ENCODE data around the gene CA10. TPM values are rescaled to one million over a fixed set of nuclear protein-coding genes. Genes with fewer than 3 reads are reported as not detected.

The CA10 gene
- total RNA-seq, 2 donors from 2014 or later = not detected

DNA sequence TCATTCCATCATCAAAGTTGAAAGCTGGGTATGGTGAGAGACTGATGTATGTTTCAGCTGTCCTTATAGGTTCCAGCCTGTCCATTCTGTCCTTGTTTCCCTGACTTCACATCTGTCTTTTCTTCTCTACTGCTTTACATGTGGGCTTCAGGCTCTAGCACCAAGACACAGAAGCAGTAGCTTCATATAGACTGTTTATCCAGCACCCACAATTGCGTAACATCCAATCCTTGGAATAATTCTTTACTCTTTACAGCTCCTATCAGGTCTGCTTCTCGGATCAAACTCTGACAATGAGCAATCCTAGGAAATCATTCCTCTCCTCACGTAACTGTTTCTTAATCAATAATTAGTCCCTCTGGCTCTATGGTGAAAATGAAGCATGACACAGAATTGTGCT lies 158.9 kb downstream of the CA10 start:
- Mint-ChIP-seq H3K4me1 (ENCODE audit: low read depth in 2 of 2) (no peaks in the 10 kb centered on the region), H3K27me3 (no peaks in the 10 kb centered on the region), H3K4me3 (no peak overlapping the region), H3K27ac (no peak overlapping the region), H3K9me3 (peaks cover 10% of the 10 kb centered on the region), H3K36me3 (no peaks in the 10 kb centered on the region)
- no peak for ATAC-seq
- DNase-seq (ENCODE audit: low spot score) = no peak

DNA sequence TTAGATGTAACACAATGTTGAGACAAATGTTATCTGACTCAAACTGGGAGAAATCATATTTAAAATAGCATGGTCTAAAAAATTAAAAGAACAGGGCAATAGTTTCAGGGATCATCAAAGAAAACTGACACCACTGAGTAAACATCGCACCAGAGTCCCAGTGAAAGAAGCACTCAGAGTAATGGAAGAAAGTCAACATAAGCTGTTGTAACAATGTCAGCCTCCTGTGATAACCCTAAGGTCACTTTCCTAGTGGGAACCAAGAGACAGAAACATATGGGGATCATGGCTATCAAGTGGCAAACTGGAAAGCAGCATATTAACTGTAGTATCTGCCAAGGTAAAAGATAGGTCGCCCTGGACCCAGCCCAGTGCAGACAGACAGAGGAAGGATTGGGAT lies 160.8 kb downstream of the CA10 start:
- H3K4me3 Mint-ChIP-seq = no peak overlapping the region
- H3K4me1 Mint-ChIP-seq (ENCODE audit: low read depth in 2 of 2) = no peaks in the 10 kb centered on the region
- DNase-seq (ENCODE audit: low spot score) (no peak), ATAC-seq (no peak)
- H3K9me3 Mint-ChIP-seq = peaks cover 10% of the 10 kb centered on the region
- H3K27ac Mint-ChIP-seq = no peak overlapping the region
- H3K36me3 Mint-ChIP-seq = no peaks in the 10 kb centered on the region
- no peaks in the 10 kb centered on the region for H3K27me3 Mint-ChIP-seq

DNA sequence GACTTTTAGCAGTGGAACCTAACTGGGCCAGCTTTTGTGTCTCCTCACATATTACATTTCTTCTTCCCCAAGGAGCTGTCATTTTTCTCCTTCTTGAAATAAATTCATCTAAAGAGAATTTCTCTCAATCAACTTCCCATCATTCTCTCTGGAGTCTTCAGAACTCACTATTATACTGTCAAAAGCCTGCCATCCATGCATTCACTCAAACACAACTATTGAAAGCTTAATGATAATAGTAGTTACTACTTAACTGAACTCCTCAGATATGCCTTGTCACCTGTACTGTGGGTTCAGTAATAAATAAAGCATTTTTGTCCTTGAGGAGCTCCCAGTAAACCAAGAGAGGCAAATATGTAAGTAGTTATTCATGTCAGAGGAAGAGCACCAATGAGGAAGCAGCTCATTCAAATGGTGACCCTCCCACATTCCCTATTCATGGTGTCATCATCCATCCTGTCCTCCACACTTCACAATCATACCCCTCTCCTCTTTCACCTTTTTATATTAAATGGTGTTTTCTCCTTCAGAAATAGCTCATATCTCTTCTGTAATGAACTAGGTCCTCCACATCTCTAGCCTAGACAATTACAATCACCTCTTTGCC lies 162.6 kb downstream of the CA10 start:
- ATAC-seq (no peak), DNase-seq (ENCODE audit: low spot score) (no peak)
- Mint-ChIP-seq H3K36me3 (no peaks in the 10 kb centered on the region), H3K4me3 (no peak overlapping the region), H3K9me3 (peaks cover 10% of the 10 kb centered on the region), H3K4me1 (ENCODE audit: low read depth in 2 of 2) (no peaks in the 10 kb centered on the region), H3K27ac (no peak overlapping the region), H3K27me3 (no peaks in the 10 kb centered on the region)

DNA sequence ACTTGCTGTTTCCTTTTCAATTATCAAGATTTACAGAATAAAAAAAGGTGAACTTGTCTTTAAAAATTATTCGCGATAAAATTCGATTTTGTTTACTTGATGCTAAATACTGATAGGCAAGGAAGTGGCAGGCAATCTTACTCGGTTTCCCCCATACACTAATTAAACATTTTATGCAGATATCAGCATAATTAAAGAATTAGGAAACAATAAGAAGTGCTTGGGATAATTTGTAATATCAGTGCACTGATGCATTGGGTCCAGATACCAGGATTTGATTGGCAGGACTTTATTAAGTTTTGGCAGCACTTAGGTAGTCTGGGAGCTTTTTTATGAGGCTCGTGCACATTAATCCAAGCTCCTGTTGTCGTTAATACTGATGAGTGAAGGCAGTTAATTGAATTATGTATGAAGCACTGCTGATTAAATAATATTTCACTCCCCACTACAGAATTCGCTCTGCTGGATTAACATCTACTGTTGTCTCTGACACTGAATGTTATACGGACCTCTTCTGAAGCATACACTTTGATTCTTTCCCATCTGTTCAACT lies 165.6 kb downstream of the CA10 start:
- DNase-seq (ENCODE audit: low spot score) = no peak
- Mint-ChIP-seq H3K4me1 (ENCODE audit: low read depth in 2 of 2) (no peaks in the 10 kb centered on the region), H3K27me3 (peaks cover 0 to 4% of the 10 kb centered on the region in 2 donors), H3K4me3 (no peak overlapping the region), H3K27ac (no peak overlapping the region), H3K36me3 (no peaks in the 10 kb centered on the region), H3K9me3 (peaks cover 4% of the 10 kb centered on the region)
- ATAC-seq = no peak

DNA sequence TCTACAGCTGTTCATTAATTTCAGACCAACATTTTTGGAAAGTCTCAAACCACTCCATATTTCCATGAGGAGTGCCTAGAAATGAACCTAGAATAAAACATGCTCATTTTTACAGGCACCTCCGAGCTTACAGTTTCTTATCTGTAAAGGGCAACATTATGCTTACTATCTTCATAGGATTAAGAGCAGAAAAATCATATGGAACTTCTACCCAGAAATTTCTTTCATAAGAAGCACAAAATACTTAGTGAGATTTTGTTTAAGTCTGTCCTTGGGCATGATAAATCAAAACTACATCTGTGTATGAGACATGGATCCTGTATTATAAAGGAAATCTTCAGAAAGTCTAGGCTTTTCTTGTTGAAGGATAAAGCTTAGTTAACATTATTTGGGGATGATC lies 187.4 kb downstream of the CA10 start:
- no peak for ATAC-seq
- Mint-ChIP-seq H3K9me3 (peaks cover 12% of the 10 kb centered on the region), H3K4me3 (no peak overlapping the region), H3K4me1 (ENCODE audit: low read depth in 2 of 2) (no peaks in the 10 kb centered on the region), H3K27ac (no peak overlapping the region), H3K36me3 (no peaks in the 10 kb centered on the region), H3K27me3 (peaks cover 0 to under 1% of the 10 kb centered on the region in 2 donors)
- DNase-seq (ENCODE audit: low spot score) = no peak

DNA sequence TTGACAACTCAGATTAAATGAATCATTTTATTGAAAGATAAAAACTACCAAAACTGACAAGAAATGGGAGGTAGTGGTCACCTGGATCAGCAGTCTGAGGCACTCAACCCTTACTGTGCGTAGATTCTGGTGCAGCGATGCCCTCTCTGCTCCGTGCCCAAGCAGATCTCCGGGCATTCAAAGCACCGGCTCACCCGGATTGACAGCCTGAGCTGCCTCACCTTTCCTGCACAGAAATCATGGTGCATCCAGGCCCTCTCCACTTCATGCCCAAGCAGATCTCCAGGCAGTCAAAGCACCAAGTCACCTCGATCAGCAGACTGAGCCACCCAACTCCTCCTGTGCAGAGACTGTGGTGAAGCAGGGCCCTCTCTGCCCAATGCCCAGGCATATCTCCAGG lies 196.8 kb downstream of the CA10 start:
- peaks cover 11% of the 10 kb centered on the region for H3K9me3 Mint-ChIP-seq
- peaks cover 5% of the 10 kb centered on the region for H3K36me3 Mint-ChIP-seq
- ATAC-seq (no peak), DNase-seq (ENCODE audit: low spot score) (no peak)
- no peaks in the 10 kb centered on the region for H3K4me1 Mint-ChIP-seq (ENCODE audit: low read depth in 2 of 2)
- H3K27me3 Mint-ChIP-seq = peaks cover 0 to 11% of the 10 kb centered on the region in 2 donors
- no peak overlapping the region for H3K4me3 Mint-ChIP-seq
- H3K27ac Mint-ChIP-seq = no peak overlapping the region

DNA sequence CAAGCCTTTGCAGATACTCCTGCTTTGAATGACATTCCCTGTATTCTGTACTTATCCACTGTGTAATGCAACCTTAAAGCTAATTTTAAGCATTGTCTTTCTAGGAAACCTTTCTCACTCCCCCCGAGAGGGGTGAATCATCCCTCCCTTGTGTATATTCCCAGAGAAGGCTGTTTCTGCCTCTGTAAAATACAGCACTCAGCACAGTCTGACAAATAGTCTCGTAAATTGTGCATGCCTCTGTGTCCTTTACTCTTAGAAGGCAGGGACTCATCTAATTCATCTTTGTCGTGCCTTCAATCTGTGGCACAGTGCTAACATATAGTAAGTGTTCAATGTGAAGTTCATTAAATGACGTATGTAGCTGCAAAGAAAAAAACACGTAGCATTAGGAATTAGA lies 200.7 kb downstream of the CA10 start:
- no peak overlapping the region for H3K4me3 Mint-ChIP-seq
- H3K4me1 Mint-ChIP-seq (ENCODE audit: low read depth in 2 of 2) = no peaks in the 10 kb centered on the region
- ATAC-seq = no peak
- H3K27ac Mint-ChIP-seq = no peak overlapping the region
- H3K27me3 Mint-ChIP-seq = no peaks in the 10 kb centered on the region
- peaks cover 2% of the 10 kb centered on the region for H3K9me3 Mint-ChIP-seq
- no peak for DNase-seq (ENCODE audit: low spot score)
- H3K36me3 Mint-ChIP-seq = no peaks in the 10 kb centered on the region

DNA sequence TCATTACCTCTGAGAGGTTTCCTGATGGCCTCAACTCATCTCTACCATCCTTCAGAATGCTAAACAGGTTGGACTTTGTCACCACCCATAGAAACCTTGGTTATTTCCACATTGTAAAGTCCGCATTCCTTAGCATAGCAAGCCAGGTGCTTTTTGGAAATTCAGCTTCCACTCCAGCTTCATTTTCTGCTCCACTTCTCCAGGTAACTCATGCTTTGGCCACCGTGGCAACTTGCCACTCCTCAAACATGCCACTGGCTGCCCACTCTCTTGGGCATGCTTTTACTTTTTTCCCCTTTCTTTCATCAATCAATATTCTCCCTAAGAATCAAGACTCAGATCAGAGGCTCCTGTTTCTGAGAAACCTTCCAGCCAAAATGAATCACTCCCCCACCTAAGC lies 203.3 kb downstream of the CA10 start:
- H3K27me3 Mint-ChIP-seq = peaks cover under 1 to 3% of the 10 kb centered on the region in 2 donors
- no peak overlapping the region for H3K4me3 Mint-ChIP-seq
- H3K27ac Mint-ChIP-seq = no peak overlapping the region
- peaks cover 7% of the 10 kb centered on the region for H3K9me3 Mint-ChIP-seq
- H3K36me3 Mint-ChIP-seq = no peaks in the 10 kb centered on the region
- no peak for ATAC-seq
- no peak for DNase-seq (ENCODE audit: low spot score)
- H3K4me1 Mint-ChIP-seq (ENCODE audit: low read depth in 2 of 2) = no peaks in the 10 kb centered on the region

DNA sequence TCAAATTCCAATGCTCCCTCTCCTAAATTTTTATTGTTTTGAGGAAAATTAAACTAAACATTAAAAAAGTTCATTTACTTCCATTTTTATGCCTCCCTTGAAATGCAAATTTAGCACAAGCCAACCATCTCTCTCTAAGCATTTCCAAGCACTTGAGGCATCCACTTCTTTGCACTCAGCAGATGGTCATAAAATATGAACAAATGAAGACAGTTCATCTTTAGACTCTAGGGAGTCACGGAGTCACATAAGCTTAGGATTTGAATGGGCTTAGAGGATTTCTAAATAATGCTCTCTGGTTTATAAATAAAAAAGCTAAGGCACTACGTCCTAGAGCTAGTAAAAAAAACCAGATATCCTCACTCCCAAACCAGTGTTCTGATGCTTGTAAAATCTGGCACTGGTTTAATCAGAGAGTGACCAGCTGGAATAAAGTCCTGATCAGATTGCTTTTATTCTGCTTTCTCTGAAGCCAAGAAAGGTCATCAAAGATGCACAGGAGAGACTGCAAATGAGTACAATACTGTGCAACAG lies 204.2 kb downstream of the CA10 start:
- Mint-ChIP-seq H3K36me3 (no peaks in the 10 kb centered on the region), H3K27me3 (peaks cover 3 to 6% of the 10 kb centered on the region in 2 donors), H3K27ac (no peak overlapping the region), H3K4me3 (no peak overlapping the region), H3K9me3 (peaks cover 10% of the 10 kb centered on the region), H3K4me1 (ENCODE audit: low read depth in 2 of 2) (no peaks in the 10 kb centered on the region)
- no peak for DNase-seq (ENCODE audit: low spot score)
- no peak for ATAC-seq

DNA sequence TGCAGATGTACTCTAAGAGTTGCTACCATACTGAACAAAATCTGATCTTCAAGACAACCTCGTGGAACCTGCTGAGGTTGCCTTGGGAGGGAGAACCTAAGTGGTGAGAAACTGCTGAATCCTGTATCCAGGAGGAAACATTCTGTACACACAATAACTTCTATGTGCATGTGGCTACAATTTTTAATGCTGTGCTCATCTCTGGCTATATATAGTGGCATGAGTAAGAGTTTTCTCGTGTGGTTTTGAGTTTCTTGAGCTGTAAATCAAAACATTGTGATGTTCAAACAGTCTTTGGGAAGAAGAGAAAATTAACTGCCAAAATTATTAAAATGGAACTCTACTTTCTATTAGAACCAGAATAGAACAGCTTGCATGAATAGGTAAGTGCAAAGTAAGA lies 206.8 kb downstream of the CA10 start:
- no peak for DNase-seq (ENCODE audit: low spot score)
- Mint-ChIP-seq H3K4me3 (no peak overlapping the region), H3K27ac (no peak overlapping the region), H3K4me1 (ENCODE audit: low read depth in 2 of 2) (no peaks in the 10 kb centered on the region), H3K27me3 (peaks cover 3 to 6% of the 10 kb centered on the region in 2 donors), H3K36me3 (no peaks in the 10 kb centered on the region), H3K9me3 (peaks cover 8% of the 10 kb centered on the region)
- no peak for ATAC-seq

DNA sequence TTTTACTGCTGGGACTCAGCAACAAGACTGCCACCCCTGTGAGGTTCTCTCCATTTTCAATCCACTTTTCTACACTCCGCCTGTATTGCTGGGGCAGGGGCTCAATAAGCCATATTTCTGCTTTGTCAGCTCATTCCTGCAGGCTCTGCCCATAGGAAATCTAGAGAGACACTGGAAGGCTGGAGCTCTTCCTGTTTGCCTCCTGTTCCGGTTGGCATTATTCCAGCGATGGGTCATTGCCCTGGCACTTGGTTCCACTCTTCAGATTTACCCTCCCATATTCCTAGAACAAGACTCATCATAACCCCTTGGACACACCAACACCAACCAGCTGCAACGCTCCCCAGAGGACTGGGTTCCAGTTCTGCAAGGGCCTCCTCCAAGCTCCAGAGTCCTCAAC lies 210.4 kb downstream of the CA10 start:
- no peak overlapping the region for H3K27ac Mint-ChIP-seq
- DNase-seq (ENCODE audit: low spot score) = no peak
- H3K36me3 Mint-ChIP-seq = no peaks in the 10 kb centered on the region
- H3K4me3 Mint-ChIP-seq = no peak overlapping the region
- H3K4me1 Mint-ChIP-seq (ENCODE audit: low read depth in 2 of 2) = no peaks in the 10 kb centered on the region
- peaks cover 8% of the 10 kb centered on the region for H3K9me3 Mint-ChIP-seq
- H3K27me3 Mint-ChIP-seq = peaks cover 3 to 15% of the 10 kb centered on the region in 2 donors
- no peak for ATAC-seq

DNA sequence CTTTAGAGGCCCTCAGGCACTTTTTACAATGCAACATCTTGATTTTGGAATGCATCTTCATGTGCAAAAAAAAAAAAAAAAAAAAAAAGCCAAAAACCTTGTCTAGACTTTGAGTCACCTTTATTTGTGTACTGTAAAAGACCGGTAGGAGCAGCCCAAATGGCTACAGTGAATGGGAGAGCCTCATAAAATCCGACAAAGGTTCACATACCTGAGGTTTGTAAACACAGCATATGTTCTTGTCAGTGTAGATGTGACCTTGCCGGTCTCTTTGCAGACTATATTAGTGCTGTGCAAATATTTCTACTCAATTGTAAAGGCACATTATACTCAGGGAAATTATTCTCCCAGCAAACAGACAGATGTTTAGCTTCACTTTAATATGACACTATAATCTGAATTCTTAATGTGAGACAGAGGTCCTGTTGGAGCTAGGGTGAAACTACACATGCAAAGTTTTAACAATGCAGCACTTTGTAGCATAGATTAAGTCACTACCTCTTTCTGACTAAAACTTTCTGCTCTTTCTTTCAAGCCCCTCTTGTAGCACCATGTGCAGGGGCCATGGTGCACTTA lies 211.3 kb downstream of the CA10 start:
- ATAC-seq = no peak
- Mint-ChIP-seq H3K36me3 (no peaks in the 10 kb centered on the region), H3K27ac (no peak overlapping the region), H3K27me3 (peaks cover 3 to 18% of the 10 kb centered on the region in 2 donors), H3K4me1 (ENCODE audit: low read depth in 2 of 2) (no peaks in the 10 kb centered on the region), H3K9me3 (peaks cover 8% of the 10 kb centered on the region), H3K4me3 (no peak overlapping the region)
- no peak for DNase-seq (ENCODE audit: low spot score)

DNA sequence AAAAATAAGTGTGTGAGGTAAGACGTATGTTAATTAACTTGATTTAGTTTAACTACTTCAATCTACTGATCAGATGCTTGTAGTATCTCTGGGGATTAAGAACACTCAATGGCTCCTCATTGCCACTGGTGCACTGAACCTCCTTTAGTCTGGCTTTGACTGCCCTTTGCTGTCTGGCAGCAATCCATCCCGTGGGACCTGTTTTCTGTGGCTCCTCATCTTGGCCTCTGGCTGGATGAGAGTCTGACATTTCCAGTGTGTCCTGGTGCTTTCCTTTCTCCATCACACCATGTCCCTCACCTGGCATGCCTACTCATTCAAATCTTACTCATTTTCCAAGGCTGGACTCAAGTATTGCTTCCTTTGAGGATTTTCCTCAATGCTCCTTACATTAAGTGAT lies 212.2 kb downstream of the CA10 start:
- peaks cover 8% of the 10 kb centered on the region for H3K9me3 Mint-ChIP-seq
- no peak overlapping the region for H3K4me3 Mint-ChIP-seq
- no peaks in the 10 kb centered on the region for H3K36me3 Mint-ChIP-seq
- ATAC-seq (no peak), DNase-seq (ENCODE audit: low spot score) (no peak)
- H3K27me3 Mint-ChIP-seq = peaks cover 3 to 18% of the 10 kb centered on the region in 2 donors
- H3K27ac Mint-ChIP-seq = no peak overlapping the region
- no peaks in the 10 kb centered on the region for H3K4me1 Mint-ChIP-seq (ENCODE audit: low read depth in 2 of 2)

DNA sequence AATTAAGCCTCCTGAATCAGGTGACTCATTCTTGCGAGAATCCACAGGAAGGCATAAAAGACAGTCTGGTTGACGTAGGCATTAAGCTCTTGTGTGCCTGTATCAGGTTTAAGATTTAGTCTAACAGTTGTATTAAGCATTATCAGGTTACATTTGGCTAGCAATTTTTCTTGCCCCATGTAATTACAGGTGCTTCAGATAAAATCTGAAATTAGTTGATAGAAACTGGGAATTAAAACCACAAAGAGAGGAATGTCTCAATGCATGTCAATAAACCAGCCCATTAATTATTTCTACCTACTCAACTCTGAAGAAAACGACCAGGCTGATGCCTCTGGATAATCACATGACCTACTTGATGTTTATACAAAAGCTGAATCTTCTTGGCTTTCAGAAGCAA lies 217.2 kb downstream of the CA10 start:
- H3K36me3 Mint-ChIP-seq = no peaks in the 10 kb centered on the region
- H3K4me3 Mint-ChIP-seq = no peak overlapping the region
- no peak for DNase-seq (ENCODE audit: low spot score)
- no peak for ATAC-seq
- H3K9me3 Mint-ChIP-seq = peaks cover under 1% of the 10 kb centered on the region
- no peaks in the 10 kb centered on the region for H3K4me1 Mint-ChIP-seq (ENCODE audit: low read depth in 2 of 2)
- H3K27ac Mint-ChIP-seq = no peak overlapping the region
- H3K27me3 Mint-ChIP-seq = peaks cover 0 to 19% of the 10 kb centered on the region in 2 donors

All from natural killer cell treated with Interleukin-12 subunit alpha and Interleukin-12 subunit beta and Interleukin-15 and Interleukin-18, amount 100 ng/mL, for 72 hours (primary cell).